ENCODE data around the gene PEX11B. TPM values are rescaled to one million over a fixed set of nuclear protein-coding genes. Genes with fewer than 3 reads are reported as not detected.
"Not testable (repeated sequence)": the region's sequence is repeated elsewhere in the genome, so short reads cannot be mapped to it uniquely, and the experiment has no call there.

Gene PEX11B
- total RNA-seq, 2 experiments from 2014 or later: 29.0 to 33.2 TPM

- ChIA-PET POLR2A (no interaction called here), CTCF (no interaction called here)
- DNase-seq: no peak
- no peaks in the 10 kb centered on the region for H3K9me3 Mint-ChIP-seq
- peaks cover 36% of the 10 kb centered on the region for H3K36me3 Mint-ChIP-seq (ENCODE audit: low read depth)
- no peaks in the 10 kb centered on the region for H3K27me3 Mint-ChIP-seq
- H3K27ac Mint-ChIP-seq: no peak overlapping the region
- no peak overlapping the region for H3K4me3 Mint-ChIP-seq
- H3K4me1 Mint-ChIP-seq: peaks cover 27% of the 10 kb centered on the region
These were observed 29.0 kb upstream of the PEX11B start for GRCh38 chr1:145947551-145947950.

GRCh38 chr1:145946477-145946986, 28.0 kb upstream of the PEX11B start:
- no peaks in the 10 kb centered on the region for H3K9me3 Mint-ChIP-seq
- peaks cover 38% of the 10 kb centered on the region for H3K36me3 Mint-ChIP-seq (ENCODE audit: low read depth)
- DNase-seq: no peak
- H3K27ac Mint-ChIP-seq: no peak overlapping the region
- ChIA-PET CTCF (interaction anchor here (1.4 kb wide), 1 partner anchor 13 kb away, joined by 3 read pairs; no protein-coding TSS in a partner anchor), POLR2A (interaction anchor here (2.7 kb wide), 1 partner anchor 11 kb away, joined by 9 read pairs; the partner anchor contains the start of gene LIX1L)
- H3K4me1 Mint-ChIP-seq: peaks cover 19% of the 10 kb centered on the region
- no peak overlapping the region for H3K4me3 Mint-ChIP-seq
- no peaks in the 10 kb centered on the region for H3K27me3 Mint-ChIP-seq

- H3K9me3 Mint-ChIP-seq: no peaks in the 10 kb centered on the region
- DNase-seq: no peak
- H3K4me3 Mint-ChIP-seq: no peak overlapping the region
- no peak overlapping the region for H3K27ac Mint-ChIP-seq
- CTCF ChIA-PET: interaction anchor here (0.7 to 1.3 kb wide), 2 partner anchors 13 to 74 kb away, joined by 4 read pairs; partner anchors contain the start of gene LIX1L
- peaks cover 37% of the 10 kb centered on the region for H3K36me3 Mint-ChIP-seq (ENCODE audit: low read depth)
- no peaks in the 10 kb centered on the region for H3K27me3 Mint-ChIP-seq
- peaks cover 5% of the 10 kb centered on the region for H3K4me1 Mint-ChIP-seq
- POLR2A ChIA-PET: interaction anchor here (1.0 to 2.7 kb wide), 3 partner anchors 13 to 20 kb away, joined by 3 to 9 read pairs (median 5); partner anchors contain the start of genes ANKRD34A, LIX1L and POLR3GL
These were observed 26.0 kb upstream of the PEX11B start for GRCh38 chr1:145944532-145944931.

GRCh38 chr1:145942871-145943270, 24.4 kb upstream of the PEX11B start:
- Mint-ChIP-seq H3K9me3 (no peaks in the 10 kb centered on the region), H3K36me3 (ENCODE audit: low read depth) (peaks cover 37% of the 10 kb centered on the region), H3K27ac (no peak overlapping the region), H3K4me1 (peaks cover 2% of the 10 kb centered on the region), H3K27me3 (no peaks in the 10 kb centered on the region), H3K4me3 (no peak overlapping the region)
- no peak for DNase-seq
- ChIA-PET POLR2A (interaction anchor here (1.0 to 2.1 kb wide), 5 partner anchors 16 to 53 kb away, joined by 3 to 11 read pairs (median 3); partner anchors contain the start of genes ANKRD34A, POLR3GL, RBM8A and TXNIP), CTCF (interaction anchor here (1.0 to 3.0 kb wide), 2 partner anchors 16 to 33 kb away, joined by 5 to 11 read pairs; partner anchors contain the start of genes ITGA10 and RBM8A)

- DNase-seq: no peak
- CTCF ChIA-PET: interaction anchor here (1.0 to 3.0 kb wide), 2 partner anchors 15 to 33 kb away, joined by 5 to 11 read pairs; partner anchors contain the start of genes ITGA10 and RBM8A
- Mint-ChIP-seq H3K4me1 (peaks cover 2% of the 10 kb centered on the region), H3K27ac (no peak overlapping the region), H3K36me3 (ENCODE audit: low read depth) (peaks cover 39% of the 10 kb centered on the region), H3K27me3 (no peaks in the 10 kb centered on the region), H3K4me3 (no peak overlapping the region), H3K9me3 (no peaks in the 10 kb centered on the region)
- POLR2A ChIA-PET: interaction anchor here (1.0 to 2.1 kb wide), 5 partner anchors 15 to 54 kb away, joined by 3 to 11 read pairs (median 3); partner anchors contain the start of genes ANKRD34A, POLR3GL, RBM8A and TXNIP
These were observed 23.9 kb upstream of the PEX11B start for GRCh38 chr1:145942405-145942804.

GRCh38 chr1:145937436-145937835, 18.9 kb upstream of the PEX11B start:
- no peaks in the 10 kb centered on the region for H3K27me3 Mint-ChIP-seq
- ChIA-PET CTCF (no interaction called here), POLR2A (interaction anchor here (1.2 to 2.4 kb wide), 2 partner anchors 10 to 27 kb away, joined by 5 to 17 read pairs; partner anchors contain the start of genes ANKRD34A, POLR3GL and RBM8A)
- H3K27ac Mint-ChIP-seq: no peak overlapping the region
- H3K9me3 Mint-ChIP-seq: no peaks in the 10 kb centered on the region
- no peak for DNase-seq
- peaks cover 16% of the 10 kb centered on the region for H3K4me1 Mint-ChIP-seq
- no peak overlapping the region for H3K4me3 Mint-ChIP-seq
- peaks cover 48% of the 10 kb centered on the region for H3K36me3 Mint-ChIP-seq (ENCODE audit: low read depth)

GRCh38 chr1:145936247-145936646, 17.7 kb upstream of the PEX11B start:
- ChIA-PET POLR2A (interaction anchor here (1.7 to 2.4 kb wide), 3 partner anchors 9 to 62 kb away, joined by 3 to 17 read pairs (median 7); partner anchors contain the start of gene RBM8A), CTCF (interaction anchor here (1.5 kb wide), 1 partner anchor 22 kb away, joined by 5 read pairs; the partner anchor contains the start of gene LIX1L)
- no peaks in the 10 kb centered on the region for H3K9me3 Mint-ChIP-seq
- H3K36me3 Mint-ChIP-seq (ENCODE audit: low read depth): peaks cover 43% of the 10 kb centered on the region
- H3K4me1 Mint-ChIP-seq: peaks cover 23% of the 10 kb centered on the region
- no peak overlapping the region for H3K4me3 Mint-ChIP-seq
- H3K27me3 Mint-ChIP-seq: no peaks in the 10 kb centered on the region
- no peak for DNase-seq
- H3K27ac Mint-ChIP-seq: no peak overlapping the region

GRCh38 chr1:145935708-145936107, 17.2 kb upstream of the PEX11B start:
- Mint-ChIP-seq H3K9me3 (no peaks in the 10 kb centered on the region), H3K4me1 (peaks cover 26% of the 10 kb centered on the region), H3K27me3 (no peaks in the 10 kb centered on the region), H3K27ac (no peak overlapping the region), H3K36me3 (ENCODE audit: low read depth) (peaks cover 44% of the 10 kb centered on the region), H3K4me3 (no peak overlapping the region)
- DNase-seq: no peak
- ChIA-PET CTCF (interaction anchor here (1.5 kb wide), 1 partner anchor 22 kb away, joined by 5 read pairs; the partner anchor contains the start of gene LIX1L), POLR2A (interaction anchor here (1.7 to 2.4 kb wide), 3 partner anchors 9 to 62 kb away, joined by 3 to 17 read pairs (median 7); partner anchors contain the start of gene RBM8A)

GRCh38 chr1:145932522-145933009, 14.0 kb upstream of the PEX11B start:
- CTCF ChIA-PET: interaction anchor here (1.3 to 1.5 kb wide), 2 partner anchors 26 to 45 kb away, joined by 5 to 7 read pairs; partner anchors contain the start of gene LIX1L
- peak; percentile 36 for DNase-seq
- H3K4me1 Mint-ChIP-seq: peaks cover 38% of the 10 kb centered on the region
- POLR2A ChIA-PET: interaction anchor here (1.3 to 4.6 kb wide), 4 partner anchors 14 to 119 kb away, joined by 5 to 26 read pairs (median 6); partner anchors contain the start of genes ANKRD34A, PEX11B and POLR3GL
- H3K27ac Mint-ChIP-seq: peak overlapping the region; percentile 84
- H3K27me3 Mint-ChIP-seq, H3K9me3 Mint-ChIP-seq: not testable (repeated sequence)
- H3K4me3 Mint-ChIP-seq: peak overlapping the region; percentile 44
- H3K36me3 Mint-ChIP-seq (ENCODE audit: low read depth): peaks cover 44% of the 10 kb centered on the region

GRCh38 chr1:145927916-145928643, 9.6 kb upstream of the PEX11B start:
- Mint-ChIP-seq H3K9me3 (no peaks in the 10 kb centered on the region), H3K27me3 (no peaks in the 10 kb centered on the region), H3K4me1 (peaks cover 29% of the 10 kb centered on the region), H3K4me3 (peak overlapping the region; percentile 67), H3K27ac (peak overlapping the region; percentile 81), H3K36me3 (ENCODE audit: low read depth) (peaks cover 24% of the 10 kb centered on the region)
- ChIA-PET CTCF (interaction anchor here (0.7 to 3.5 kb wide), 18 partner anchors 9 to 110 kb away, joined by 3 to 34 read pairs (median 8); partner anchors contain the start of genes ANKRD34A, ITGA10, LIX1L and NUDT17), POLR2A (interaction anchor here (0.8 to 3.9 kb wide), 33 partner anchors 8 to 647 kb away, joined by 3 to 264 read pairs (median 9); partner anchors contain the start of genes ANKRD34A, ANKRD35, LIX1L and NUDT17)
- DNase-seq: peak; percentile 24

- H3K36me3 Mint-ChIP-seq (ENCODE audit: low read depth): peaks cover 23% of the 10 kb centered on the region
- peak within 1 kb of the TSS; percentile 67 for H3K4me3 Mint-ChIP-seq
- peaks cover 21% of the 10 kb centered on the region for H3K4me1 Mint-ChIP-seq
- peak; percentile 97 for DNase-seq
- POLR2A ChIA-PET: interaction anchor here (0.8 to 3.9 kb wide), 33 partner anchors 9 to 646 kb away, joined by 3 to 264 read pairs (median 9); partner anchors contain the start of genes ANKRD34A, ANKRD35, LIX1L and NUDT17
- no peaks in the 10 kb centered on the region for H3K27me3 Mint-ChIP-seq
- H3K9me3 Mint-ChIP-seq: no peaks in the 10 kb centered on the region
- CTCF ChIA-PET: interaction anchor here (0.7 to 3.5 kb wide), 19 partner anchors 9 to 111 kb away, joined by 3 to 34 read pairs (median 7); partner anchors contain the start of genes ANKRD34A, ITGA10, LIX1L and NUDT17
- no peak within 1 kb of the TSS for H3K27ac Mint-ChIP-seq
These were observed 8.8 kb upstream of the PEX11B start, which contains the start of gene RBM8A for GRCh38 chr1:145927063-145927886. Gene RBM8A, minus strand, starts transcription at chr1:145927484. Its CDS starts 58 bp downstream, at chr1:145927426.

Measured in activated CD4-positive, alpha-beta memory T cell treated with anti-CD3 and anti-CD28 coated beads, Interleukin-2, amount 10 ng/mL, durations not matched to agents 7 days and 5 days (primary cell).